GM21528 (cell line): ENCODE measurements around the gene TSR3.

Experiments
- ATAC-seq: cut with Tn5 transposase; IDR thresholded peaks from one replicate; pipeline ENCODE4 v1.9.1; 2021; ENCODE audit warnings: mild to moderate bottlenecking, moderate library complexity; ENCODE audit not compliant: unreplicated experiment, low FRiP score

TSR3 gene

DNA sequence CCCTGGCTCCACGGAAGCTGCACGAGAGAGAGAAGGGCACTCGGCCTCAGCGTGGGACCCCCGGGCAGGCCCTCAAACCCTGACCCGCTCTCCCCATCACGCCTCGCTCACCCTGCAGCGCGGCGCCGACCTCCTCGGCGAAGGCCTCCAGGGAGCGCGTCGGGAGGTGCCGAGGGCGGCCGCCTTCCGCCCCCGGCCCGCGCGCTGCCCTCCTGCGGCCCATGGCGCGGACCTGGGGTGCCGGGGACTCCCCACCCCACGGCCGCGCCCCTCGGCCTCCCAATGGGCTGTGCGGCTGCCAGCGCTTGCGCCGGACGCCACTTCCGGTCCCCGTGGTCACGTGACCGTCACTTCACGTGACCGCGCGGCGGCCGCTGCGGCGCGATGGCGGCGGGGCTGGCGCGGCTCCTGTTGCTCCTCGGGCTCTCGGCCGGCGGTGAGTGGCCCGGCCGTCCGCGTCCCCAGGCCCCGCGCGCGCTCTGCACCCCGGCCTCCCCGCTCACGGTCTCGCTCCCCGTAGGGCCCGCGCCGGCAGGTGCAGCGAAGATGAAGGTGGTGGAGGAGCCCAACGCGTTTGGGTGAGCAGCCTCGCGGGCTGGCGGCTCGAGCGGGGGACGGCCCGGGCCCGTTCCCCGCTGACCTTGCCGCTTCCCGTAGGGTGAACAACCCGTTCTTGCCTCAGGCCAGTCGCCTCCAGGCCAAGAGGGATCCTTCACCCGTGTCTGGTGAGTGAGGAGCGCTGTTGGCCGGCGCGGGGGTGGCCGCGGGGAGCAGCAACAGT lies at the start of gene TSR3, which contains the start of gene GNPTG:
Gene TSR3 (minus strand): TSS at position 297 of the 781 bp plus-strand sequence. CDS start 74 bp downstream, at position 223.
Gene GNPTG (plus strand): TSS at position 350 of the 781 bp plus-strand sequence. CDS start 35 bp downstream, at position 385.
- ATAC-seq: peak; percentile 54

DNA sequence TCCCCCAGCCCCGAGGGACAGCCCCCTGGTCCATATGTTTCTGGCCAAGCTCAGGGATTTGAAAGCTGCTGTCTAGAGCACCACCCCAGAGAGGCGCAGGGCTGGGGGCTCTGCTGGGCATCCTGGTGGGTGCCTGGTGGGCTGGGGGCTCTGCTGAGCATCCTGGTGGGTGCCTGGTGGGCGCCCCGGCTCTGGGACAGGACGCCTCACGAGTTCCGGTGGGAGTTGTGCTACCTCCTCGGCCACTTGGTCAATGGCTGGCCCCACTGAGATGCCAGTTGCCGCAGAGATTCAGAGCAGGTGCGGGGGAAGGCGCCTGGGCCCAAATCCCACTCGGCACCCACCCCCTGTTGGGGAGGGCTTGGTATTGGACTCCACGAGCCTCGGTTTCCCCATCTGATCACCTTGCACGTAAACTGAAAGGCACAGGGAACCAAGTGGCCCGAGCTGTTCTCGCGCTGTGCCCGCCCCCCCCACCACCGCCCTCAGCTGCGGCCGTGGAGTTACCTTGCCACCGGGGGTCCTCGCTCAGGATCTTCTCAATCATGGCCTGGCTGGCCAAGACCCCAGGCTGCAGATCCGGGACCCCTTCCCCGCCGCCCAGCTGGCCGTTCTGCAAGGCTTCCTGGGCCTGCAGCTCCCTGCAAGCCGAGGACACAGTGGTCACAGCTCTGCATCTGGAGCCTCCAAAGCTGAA lies 49.5 kb upstream of the TSR3 start:
- no peak for ATAC-seq

DNA sequence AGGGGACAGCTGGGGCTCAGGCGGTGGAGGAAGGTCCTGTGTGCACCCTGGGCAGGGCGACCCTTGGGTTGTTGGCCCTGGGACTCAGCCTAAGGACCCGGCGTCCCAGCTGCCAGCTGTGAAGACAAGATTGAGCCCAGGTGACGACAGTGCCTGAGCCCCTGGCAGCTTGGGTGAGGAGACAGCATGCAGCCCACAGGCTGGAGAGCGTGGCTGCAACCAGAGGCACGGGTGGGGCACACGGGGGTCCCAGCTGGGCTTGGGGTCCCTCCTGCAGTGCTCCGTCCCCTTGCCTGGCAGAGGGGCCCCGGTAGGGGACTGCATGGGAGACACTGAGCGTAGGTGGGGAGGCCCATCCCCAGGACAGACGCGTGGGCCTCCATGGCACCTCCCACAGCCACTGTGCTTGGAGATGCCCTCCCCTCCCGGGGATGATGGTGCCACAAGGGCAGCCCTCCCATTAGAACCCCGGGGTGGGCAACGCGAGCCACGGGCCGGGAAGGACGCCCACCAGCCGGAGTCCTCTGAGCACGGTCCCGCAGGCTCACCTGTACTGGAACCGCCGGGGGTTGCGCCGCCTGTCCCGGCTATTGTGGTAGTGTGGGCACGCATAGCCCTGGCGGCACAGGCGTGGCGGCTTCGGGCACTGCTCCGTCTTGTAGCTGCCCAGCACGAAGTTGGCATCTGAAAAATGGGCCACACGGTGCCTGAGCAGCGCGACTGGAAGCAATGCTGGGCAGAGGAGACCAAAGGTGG lies 47.3 kb upstream of the TSR3 start:
- ATAC-seq: no peak

DNA sequence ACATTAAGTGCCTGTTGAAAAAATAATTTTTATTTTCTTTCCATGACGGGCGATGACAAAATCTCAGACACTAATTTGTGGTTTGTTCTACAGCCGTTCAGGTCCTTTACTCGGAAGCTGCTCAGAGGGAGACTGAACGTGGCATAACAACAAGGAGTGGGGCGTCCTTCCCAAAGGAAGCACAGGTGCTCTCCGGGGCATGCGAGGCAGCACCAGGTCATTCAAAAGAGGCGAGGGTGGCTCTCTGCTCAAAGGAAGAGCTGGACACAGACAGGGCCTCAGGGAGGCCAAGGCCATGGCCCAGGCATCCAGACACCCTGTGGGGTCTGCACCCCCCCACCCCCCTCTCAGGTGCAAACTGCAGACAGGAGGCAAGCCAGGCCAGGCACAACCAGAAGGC lies 46.7 kb upstream of the TSR3 start:
- no peak for ATAC-seq

DNA sequence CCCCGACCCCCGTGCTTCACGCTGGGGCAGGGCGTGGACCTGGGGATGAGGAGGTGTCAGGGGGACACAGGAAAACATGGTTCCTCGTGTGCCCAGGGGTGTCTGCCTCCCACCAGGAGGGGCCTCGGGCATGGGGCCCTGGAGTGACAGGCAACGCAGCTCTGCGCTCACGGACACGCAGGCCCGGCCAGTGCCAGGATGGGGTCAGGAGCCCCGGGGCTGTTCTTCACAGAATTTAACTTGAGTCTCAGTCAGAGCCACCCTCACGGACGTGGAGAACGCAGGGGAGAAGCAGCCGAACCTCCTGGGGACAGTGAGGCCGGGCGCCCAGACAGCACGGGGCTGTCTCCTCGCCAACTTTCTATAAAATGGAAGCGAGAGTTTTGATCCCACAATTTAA lies 46.1 kb upstream of the TSR3 start:
- ATAC-seq: no peak

DNA sequence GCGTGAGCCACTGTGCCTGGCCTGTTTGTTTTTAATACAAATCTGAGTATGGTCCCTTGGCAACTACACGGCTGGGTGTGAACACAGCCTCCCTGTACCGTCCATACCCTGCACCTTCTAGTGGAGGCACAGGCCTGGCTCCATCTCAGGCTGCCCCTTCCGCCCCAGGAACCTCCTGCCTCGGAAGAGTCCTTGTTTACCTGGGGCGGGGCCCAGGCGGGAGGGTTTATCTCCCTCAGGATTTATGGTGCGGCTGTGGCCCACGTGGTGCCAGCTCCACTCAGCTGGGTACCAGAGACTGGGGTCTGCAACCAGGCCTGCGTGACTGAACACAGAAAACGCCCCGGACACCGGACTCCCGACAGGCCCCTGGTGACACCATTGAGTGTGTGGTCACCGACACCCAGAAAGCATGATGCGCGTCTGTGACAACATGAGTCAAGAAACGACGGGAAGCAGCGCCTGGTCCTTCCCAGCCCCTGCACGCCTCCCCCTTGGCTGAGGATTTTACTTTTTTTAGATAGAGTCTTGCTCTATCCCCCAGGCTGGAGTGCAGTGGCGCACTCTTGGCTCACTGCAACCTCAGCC lies 43.9 kb upstream of the TSR3 start:
- ATAC-seq: no peak

DNA sequence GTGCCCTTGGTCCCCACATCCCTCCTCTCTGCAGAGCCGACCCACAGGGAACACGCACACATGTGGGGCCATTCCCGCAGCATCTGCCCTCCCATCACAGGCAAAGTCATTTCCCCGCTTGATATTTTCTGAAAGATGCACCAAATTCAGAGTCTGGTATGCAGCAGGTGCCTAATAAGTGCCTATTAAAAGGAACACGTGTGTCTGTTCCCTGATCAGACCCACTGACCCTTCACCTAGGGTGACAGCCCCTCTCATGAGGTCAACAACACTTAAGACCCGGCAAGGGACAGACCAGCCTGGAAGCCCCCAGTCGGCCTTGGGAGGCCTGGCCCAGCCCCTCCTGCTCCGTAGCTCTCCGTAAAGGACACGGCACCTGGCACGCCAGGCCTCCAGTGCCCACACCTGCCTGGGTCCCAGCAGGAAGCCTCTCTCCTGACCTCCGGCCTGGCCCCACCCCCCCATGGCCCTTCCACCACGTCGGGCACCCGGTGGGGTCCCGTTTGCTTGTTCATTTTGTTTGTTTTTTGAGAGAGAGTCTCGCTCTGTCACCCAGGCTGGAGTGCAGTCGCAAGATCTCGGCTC lies 42.8 kb upstream of the TSR3 start:
- no peak for ATAC-seq

DNA sequence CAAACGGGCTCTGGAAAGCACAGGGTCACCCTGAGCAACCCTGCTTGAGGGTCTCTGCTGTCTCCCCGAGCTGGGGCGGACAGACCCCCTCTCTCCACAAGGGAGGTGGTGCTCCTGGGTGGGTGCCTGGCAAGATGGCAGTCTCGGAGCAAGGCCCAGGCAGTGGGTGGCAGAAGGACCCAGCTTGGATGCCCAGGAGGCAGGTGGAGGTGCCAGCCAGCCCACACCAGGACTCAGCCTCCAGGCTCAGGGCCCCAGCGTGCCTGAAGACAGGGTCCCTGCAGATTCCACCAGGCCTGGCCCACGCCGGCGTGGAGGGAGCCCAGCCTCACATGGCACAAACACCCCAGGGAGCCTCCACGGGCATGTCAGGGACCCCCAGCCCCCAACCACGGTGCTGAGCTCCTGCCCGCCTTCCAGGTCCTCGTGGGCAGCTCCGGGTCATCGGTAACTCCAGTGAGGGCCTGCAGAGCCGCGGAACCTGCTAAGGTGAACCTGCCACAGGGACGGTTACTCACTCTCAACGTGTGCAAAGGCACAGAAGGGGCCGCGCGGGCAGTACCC lies 42.0 kb upstream of the TSR3 start:
- ATAC-seq: no peak

DNA sequence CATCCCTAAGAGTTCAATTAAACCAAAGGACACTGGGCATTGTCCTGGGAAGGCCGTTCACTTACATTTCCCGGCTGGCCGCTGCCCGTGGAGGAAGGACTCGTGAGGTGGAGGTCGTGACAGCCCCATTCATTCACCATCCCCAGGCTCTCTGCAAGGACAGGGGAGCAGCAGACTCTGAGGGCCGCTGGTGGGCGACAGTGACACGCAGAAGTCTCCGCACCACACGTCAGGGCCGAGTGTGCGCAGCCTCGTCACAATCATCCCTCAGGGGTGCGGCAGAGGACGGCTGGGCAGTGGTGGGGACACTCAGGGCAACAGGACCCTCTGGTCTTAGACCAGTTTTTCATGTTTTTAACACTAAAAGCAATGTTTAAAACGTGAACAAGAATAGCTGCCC lies 41.1 kb upstream of the TSR3 start:
- no peak for ATAC-seq

DNA sequence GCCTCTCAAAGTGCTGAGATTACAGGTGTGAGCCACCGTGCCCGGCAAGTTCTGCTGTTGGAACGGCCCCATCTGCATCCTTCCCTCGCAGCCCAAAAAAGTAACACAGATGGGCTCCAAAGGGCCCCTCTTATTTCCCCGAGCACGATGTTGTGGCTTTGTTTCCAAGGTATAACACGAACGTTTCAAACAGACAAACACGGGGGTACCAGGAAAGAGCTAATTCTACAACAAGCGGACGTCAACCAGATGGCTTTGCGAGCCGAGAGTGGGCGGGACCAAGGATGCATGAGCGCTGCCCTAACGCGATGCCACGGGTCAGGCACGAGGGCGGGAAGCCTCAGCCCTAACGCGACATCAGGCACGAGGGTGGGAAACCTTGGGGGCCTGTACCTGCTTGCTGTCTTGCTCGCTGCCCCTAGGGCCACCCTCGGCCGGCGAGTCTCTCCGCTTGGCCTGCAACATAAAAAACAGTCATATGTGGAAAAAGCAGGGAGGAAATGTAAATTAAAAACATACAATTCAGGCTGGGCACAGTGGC lies 38.6 kb upstream of the TSR3 start:
- ATAC-seq: no peak

DNA sequence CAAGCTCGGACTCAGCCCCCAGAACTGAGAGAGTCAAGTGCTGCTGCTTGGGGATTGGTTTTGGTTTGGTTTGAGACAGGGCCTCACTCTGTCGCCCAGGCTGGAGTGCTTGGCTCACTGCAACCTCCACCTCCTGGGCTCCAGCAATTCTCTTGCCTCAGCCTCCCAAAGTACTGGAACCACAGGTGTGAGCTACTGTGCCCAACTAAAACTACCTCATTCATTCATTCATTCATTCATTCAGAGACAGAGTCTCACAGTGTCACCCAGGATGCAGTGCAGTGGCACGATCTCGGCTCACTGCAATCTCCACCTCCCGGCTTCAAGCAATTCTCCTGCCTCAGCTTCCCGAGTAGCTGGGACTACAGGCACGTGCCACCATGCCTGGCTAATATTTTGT lies 38.1 kb upstream of the TSR3 start:
- ATAC-seq: no peak

DNA sequence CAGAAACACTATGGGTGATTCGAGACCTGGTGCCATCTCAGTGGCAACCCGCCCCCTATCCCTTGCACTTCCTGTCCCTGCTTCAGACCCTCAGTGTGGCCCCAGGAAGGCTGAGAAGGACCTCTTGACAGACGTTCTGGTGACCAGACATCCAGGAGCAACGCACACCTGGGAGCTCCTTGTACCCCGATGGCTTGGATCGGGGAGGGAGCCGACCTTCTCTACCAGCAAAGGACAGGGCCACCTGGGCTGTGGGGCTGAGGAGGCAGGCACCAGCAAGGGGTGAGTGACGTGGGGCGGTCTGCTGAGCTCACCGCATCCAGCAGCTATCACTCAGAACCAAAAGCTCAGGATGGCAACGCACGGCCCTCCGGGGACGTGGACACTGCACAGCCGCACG lies 35.7 kb upstream of the TSR3 start:
- no peak for ATAC-seq

DNA sequence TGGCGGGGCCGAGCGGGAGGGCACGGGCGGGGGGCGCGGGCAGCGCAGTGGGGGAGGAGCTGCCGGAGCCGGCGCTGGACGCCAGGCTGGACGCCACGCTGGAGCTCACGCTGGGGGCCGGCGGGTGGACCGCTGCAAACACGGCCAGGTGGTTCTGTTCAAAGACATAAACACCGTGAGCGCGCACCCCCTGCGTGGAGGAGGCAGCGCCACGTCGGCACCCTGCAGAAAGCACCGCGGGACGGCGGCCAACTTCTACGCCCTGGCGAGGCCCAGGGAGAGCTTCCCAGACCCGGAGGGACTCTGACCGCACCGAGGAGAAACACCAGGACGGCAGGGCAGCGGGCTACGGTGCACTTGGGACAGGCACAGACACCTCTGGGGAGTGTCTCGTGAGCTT lies 33.6 kb upstream of the TSR3 start:
- no peak for ATAC-seq

DNA sequence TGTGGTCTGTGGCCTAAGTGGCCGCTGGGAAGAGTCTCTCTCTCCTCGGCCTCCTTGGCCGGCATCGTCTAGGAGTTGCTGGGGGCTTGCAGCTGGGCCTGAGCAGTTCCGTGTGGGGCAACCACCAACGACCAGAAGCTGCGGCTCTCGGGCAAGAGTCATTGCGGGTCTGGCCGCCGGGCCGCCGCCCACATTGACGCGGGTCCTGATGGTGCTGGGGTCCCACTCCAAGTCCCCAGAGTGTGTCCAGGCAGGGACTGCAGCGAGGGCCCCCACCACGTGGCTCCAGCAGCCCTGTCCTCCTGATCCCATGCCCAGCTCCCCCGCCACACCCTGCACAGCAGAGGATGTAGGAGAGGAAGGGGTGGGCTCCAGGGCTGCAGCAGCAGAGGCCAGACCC lies 31.9 kb upstream of the TSR3 start:
- ATAC-seq: no peak

DNA sequence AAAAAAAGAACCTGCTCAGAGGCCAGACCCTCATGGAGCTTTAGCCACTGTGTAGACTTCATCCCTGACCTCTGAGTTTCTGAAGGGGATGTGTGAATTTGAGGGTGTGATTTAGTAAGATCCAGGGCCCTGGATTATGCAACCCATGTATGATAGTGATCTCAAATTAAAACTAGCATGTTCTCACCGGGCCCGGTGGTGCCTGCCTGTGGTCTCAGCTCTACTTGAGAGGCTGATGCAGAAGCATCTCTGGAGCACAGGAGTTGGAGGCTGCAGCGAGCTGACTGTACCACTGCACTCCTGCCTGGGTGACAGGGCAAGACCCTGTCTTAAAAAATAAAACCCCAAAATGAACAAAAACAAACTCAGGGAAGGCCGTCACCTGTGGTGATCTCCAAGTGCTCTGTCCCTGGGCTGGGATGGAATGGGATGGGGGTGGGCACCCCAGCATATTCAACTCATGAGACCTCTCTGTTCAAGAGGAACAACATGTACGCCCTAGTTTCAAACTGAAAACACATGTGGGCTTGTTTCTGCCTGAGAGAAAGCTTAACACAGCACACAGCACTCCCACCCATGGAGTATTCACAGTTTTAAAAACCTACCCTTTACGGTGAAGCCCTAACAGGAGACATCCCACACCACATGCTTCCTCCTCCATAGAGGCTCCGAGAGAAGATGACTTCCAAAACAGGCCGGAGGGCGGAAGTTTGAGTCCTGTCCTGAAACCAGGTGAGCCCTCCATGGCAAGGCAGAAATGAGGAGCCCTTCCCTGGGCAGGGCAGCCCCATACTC lies 30.1 kb upstream of the TSR3 start:
- no peak for ATAC-seq

DNA sequence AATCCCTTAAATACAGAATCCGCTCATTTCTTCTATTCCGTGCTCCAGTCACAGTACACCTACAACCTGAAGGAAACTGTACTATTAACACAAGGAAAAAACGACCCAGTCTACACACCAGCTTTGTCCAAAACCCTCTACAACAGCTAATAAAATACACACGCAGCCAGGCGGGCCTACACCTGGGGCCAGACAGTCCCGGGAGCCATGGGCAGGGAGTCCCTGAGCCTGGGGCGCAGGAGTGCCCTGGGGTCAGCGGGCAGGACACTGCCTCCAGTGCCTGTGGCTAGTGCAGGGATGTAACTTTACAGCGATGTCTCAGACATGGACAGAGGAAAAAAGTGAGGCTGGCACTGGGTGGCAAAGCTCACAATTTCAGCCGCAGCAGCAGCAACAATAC lies 28.5 kb upstream of the TSR3 start:
- ATAC-seq: no peak

DNA sequence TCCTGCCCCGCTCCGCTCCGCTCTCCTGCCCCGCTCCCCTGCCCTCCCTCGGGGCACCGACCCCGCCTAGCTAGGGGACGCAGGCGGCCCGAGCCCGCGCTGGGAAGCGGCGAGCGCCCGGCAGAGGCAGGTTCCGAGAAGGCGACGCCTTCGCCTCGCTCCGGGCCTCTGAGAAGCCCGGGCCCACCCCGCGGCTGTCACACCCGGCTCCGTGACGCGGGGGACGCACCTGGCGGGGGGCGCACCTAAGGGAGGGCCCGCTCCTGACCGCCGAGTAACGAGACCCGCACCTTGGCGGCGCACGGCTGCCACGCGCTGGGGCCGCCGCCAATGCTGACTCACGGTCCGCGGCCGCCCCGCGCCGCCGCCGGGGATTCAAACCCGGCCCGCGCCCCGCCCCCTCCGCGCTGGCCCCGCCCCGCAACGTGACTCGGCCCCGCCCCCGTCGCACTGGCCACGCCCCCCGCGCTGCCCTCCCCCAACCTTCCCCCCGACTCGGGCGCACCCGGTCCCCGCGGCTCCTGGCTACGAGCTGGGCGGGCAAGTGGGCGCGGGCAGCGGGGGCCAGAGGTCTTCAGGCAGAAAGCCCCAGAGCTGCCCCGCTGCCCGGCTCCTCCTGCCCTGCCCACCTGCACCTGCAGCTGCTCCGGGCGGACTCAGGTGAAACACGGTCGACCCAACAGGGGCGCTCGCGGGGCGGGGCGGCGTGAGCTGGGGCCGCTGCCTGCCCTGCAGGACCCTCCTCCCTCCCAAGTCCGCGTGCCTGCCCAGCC lies 27.8 kb upstream of the TSR3 start:
- no peak for ATAC-seq

DNA sequence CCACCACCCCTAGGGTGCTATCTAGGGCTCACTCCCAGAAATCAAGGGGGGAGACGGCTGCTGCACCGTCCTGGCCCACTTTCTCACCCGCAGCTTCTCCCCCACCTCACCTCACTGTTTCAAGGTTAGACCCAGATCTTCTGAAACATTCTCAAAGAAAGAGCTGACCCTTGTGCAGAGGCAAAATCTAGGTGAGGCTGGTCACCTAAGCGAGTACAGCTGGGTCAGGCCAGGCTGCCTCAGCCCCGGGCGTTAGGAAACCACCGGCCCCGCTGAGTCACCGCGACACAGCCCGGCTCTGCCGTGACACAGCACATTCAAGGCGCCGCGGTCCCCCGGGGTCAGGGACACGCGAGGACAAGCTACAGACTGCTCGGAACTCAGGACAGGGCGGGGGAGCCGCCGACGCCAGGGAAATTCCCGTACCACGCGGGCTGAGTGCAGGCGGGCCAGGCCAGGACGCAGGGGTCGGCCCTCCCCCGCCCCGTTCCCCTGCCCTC lies 27.2 kb upstream of the TSR3 start:
- no peak for ATAC-seq
